HG03439 (cell line): ENCODE results near the gene FAM200B.

Source experiments
- ATAC-seq: cut with Tn5 transposase; IDR thresholded peaks from one replicate; pipeline ENCODE4 v1.9.1; 2021; ENCODE audit warnings: mild to moderate bottlenecking, moderate library complexity; ENCODE audit not compliant: unreplicated experiment

Gene FAM200B

GRCh38 chr4:15695240-15695699 lies 13.6 kb downstream of the FAM200B start:
- no peak for ATAC-seq

GRCh38 chr4:15695729-15696128 lies 14.1 kb downstream of the FAM200B start:
- ATAC-seq, result no peak

GRCh38 chr4:15696866-15697265 lies 15.2 kb downstream of the FAM200B start:
- no peak for ATAC-seq

GRCh38 chr4:15702941-15703403 lies 21.3 kb downstream of the FAM200B start, which contains the start of gene BST1:
BST1 (plus strand) TSS chr4:15703065; CDS start chr4:15703145, 80 bp downstream.
- no peak for ATAC-seq

- ATAC-seq, result no peak
These were observed 21.8 kb downstream of the FAM200B start for GRCh38 chr4:15703439-15703838.

GRCh38 chr4:15704129-15704528 lies 22.5 kb downstream of the FAM200B start:
- no peak for ATAC-seq

GRCh38 chr4:15706646-15707362 lies 25.2 kb downstream of the FAM200B start:
- ATAC-seq, result no peak

- ATAC-seq, result no peak
These were observed 25.7 kb downstream of the FAM200B start for GRCh38 chr4:15707363-15707715.

GRCh38 chr4:15711762-15712161 lies 30.1 kb downstream of the FAM200B start:
- no peak for ATAC-seq

- ATAC-seq, result no peak
These were observed 30.6 kb downstream of the FAM200B start for GRCh38 chr4:15712214-15712613.

- no peak for ATAC-seq
These were observed 32.5 kb downstream of the FAM200B start for GRCh38 chr4:15714141-15714540.

GRCh38 chr4:15714646-15715435 lies 33.2 kb downstream of the FAM200B start:
- ATAC-seq, result no peak

GRCh38 chr4:15716115-15716514 lies 34.5 kb downstream of the FAM200B start:
- ATAC-seq, result no peak

GRCh38 chr4:15717086-15717485 lies 35.5 kb downstream of the FAM200B start:
- ATAC-seq, result no peak

GRCh38 chr4:15717657-15718416 lies 36.2 kb downstream of the FAM200B start:
- no peak for ATAC-seq

- no peak for ATAC-seq
These were observed 36.8 kb downstream of the FAM200B start for GRCh38 chr4:15718465-15718864.

- ATAC-seq, result no peak
These were observed 37.3 kb downstream of the FAM200B start for GRCh38 chr4:15718959-15719358.

- no peak for ATAC-seq
These were observed 37.9 kb downstream of the FAM200B start for GRCh38 chr4:15719506-15719905.

- ATAC-seq, result no peak
These were observed 39.2 kb downstream of the FAM200B start for GRCh38 chr4:15720851-15721250.

GRCh38 chr4:15725608-15726007 lies 44.0 kb downstream of the FAM200B start:
- ATAC-seq, result no peak

GRCh38 chr4:15729910-15730533 lies 48.4 kb downstream of the FAM200B start:
- ATAC-seq, result peak; percentile 65
